ENCODE data around the gene CRYBG1.

The CRYBG1 gene

GRCh38 chr6:106448000-106448426 is 87.5 kb downstream of the CRYBG1 start:
- H3K4me3 ChIP-seq (ENCODE audit: low read depth, low read length): no peak overlapping the region
- H3K9me3 ChIP-seq: no peaks in the 10 kb centered on the region
- no peak for TF ChIP-seq CTCF (IDR thresholded peaks at IDR 0.05; ENCODE audit: low read depth, low read length)
- no peaks in the 10 kb centered on the region for H3K4me1 ChIP-seq
- H3K27me3 ChIP-seq: peaks cover 14% of the 10 kb centered on the region
- DNase-seq: no peak
- no peaks in the 10 kb centered on the region for H3K36me3 ChIP-seq

- Histone ChIP-seq H3K4me1 (no peaks in the 10 kb centered on the region), H3K4me3 (ENCODE audit: low read depth, low read length) (no peak overlapping the region), H3K27me3 (peaks cover 24% of the 10 kb centered on the region), H3K9me3 (no peaks in the 10 kb centered on the region), H3K36me3 (no peaks in the 10 kb centered on the region)
- no peak for DNase-seq
- TF ChIP-seq CTCF (IDR thresholded peaks at IDR 0.05; ENCODE audit: low read depth, low read length): no peak
These were observed 90.1 kb downstream of the CRYBG1 start for GRCh38 chr6:106450653-106451052.

- Histone ChIP-seq H3K36me3 (no peaks in the 10 kb centered on the region), H3K4me3 (ENCODE audit: low read depth, low read length) (no peak overlapping the region), H3K9me3 (no peaks in the 10 kb centered on the region), H3K27me3 (peaks cover 29% of the 10 kb centered on the region), H3K4me1 (no peaks in the 10 kb centered on the region)
- no peak for TF ChIP-seq CTCF (IDR thresholded peaks at IDR 0.05; ENCODE audit: low read depth, low read length)
- DNase-seq: no peak
These were observed 90.9 kb downstream of the CRYBG1 start for GRCh38 chr6:106451439-106451838.

- H3K4me1 ChIP-seq: no peaks in the 10 kb centered on the region
- no peaks in the 10 kb centered on the region for H3K36me3 ChIP-seq
- H3K4me3 ChIP-seq (ENCODE audit: low read depth, low read length): no peak overlapping the region
- peaks cover 39% of the 10 kb centered on the region for H3K27me3 ChIP-seq
- DNase-seq: no peak
- TF ChIP-seq CTCF (IDR thresholded peaks at IDR 0.05; ENCODE audit: low read depth, low read length): no peak
- no peaks in the 10 kb centered on the region for H3K9me3 ChIP-seq
These were observed 92.1 kb downstream of the CRYBG1 start for GRCh38 chr6:106452628-106453027.

GRCh38 chr6:106453756-106454367 is 93.3 kb downstream of the CRYBG1 start:
- H3K4me3 ChIP-seq (ENCODE audit: low read depth, low read length): no peak overlapping the region
- no peaks in the 10 kb centered on the region for H3K36me3 ChIP-seq
- peaks cover 51% of the 10 kb centered on the region for H3K27me3 ChIP-seq
- DNase-seq: no peak
- H3K9me3 ChIP-seq: no peaks in the 10 kb centered on the region
- no peaks in the 10 kb centered on the region for H3K4me1 ChIP-seq
- TF ChIP-seq CTCF (IDR thresholded peaks at IDR 0.05; ENCODE audit: low read depth, low read length): no peak

GRCh38 chr6:106456756-106457155 is 96.2 kb downstream of the CRYBG1 start:
- Histone ChIP-seq H3K4me1 (no peaks in the 10 kb centered on the region), H3K9me3 (no peaks in the 10 kb centered on the region), H3K27me3 (peaks cover 70% of the 10 kb centered on the region), H3K36me3 (no peaks in the 10 kb centered on the region), H3K4me3 (ENCODE audit: low read depth, low read length) (no peak overlapping the region)
- no peak for DNase-seq
- TF ChIP-seq CTCF (IDR thresholded peaks at IDR 0.05; ENCODE audit: low read depth, low read length): no peak
